Lower leg skin (tissue), 3 donors: ENCODE measurements around the gene C1orf21.
"Not testable (repeated sequence)": the region's sequence is repeated elsewhere in the genome, so short reads cannot be mapped to it uniquely, and the experiment has no call there.

Experiments
- CTCF ChIP-seq, 3 donors: fragments of 450-650 bp; IDR thresholded peaks; one replicate each; pipeline ENCODE4 v1.5.1; 2016; ENCODE audit warnings: antibody characterized with exemption in 3 of 3, mild to moderate bottlenecking in 3 of 3, moderate library complexity in 2 of 3
- POLR2A ChIP-seq, 2 donors: fragments of 450-650 bp; IDR thresholded peaks; one replicate each; pipeline ENCODE4 v1.6.1; 2016 to 2017; ENCODE audit warnings: antibody characterized with exemption in 2 of 2, mild to moderate bottlenecking in 1 of 2, moderate library complexity in 1 of 2

GRCh38 chr1:184612229-184612628 is 225.4 kb downstream of the C1orf21 start:
- TF ChIP-seq CTCF, POLR2A (IDR thresholded peaks at IDR 0.05): not testable (repeated sequence)
